Liver (tissue), 9 donors: Measurements from ENCODE around the gene GNRH2. TPM values are rescaled to one million over a fixed set of nuclear protein-coding genes. Genes with fewer than 3 reads are reported as not detected.
"Not testable (repeated sequence)": the region's sequence is repeated elsewhere in the genome, so short reads cannot be mapped to it uniquely, and the experiment has no call there.

Experiments
- DNase-seq: peaks from one replicate; pipeline ENCODE4 v3.0.0-alpha.2; 2017; ENCODE audit warnings: low spot score
- H3K27ac ChIP-seq, 2 donors: one replicate each; pipeline ENCODE4 v1.7.0; 2013; ENCODE audit warnings: inconsistent platforms in 2 of 2, low read length in 2 of 2, control low read depth in 1 of 2, low read depth in 1 of 2, mild to moderate bottlenecking in 1 of 2
- H3K27me3 ChIP-seq, 4 donors: one replicate each; pipeline versions ENCODE4 v1.6.1 to v1.7.0; 2013; ENCODE audit warnings: low read length in 3 of 4, inconsistent platforms in 1 of 4, mild to moderate bottlenecking in 1 of 4, moderate library complexity in 1 of 4; ENCODE audit not compliant: control insufficient read depth in 4 of 4, insufficient read depth in 4 of 4
- H3K36me3 ChIP-seq, 4 donors: one replicate each; pipeline versions ENCODE4 v1.6.1 to v1.7.0; 2013; ENCODE audit warnings: low read length in 3 of 4, mild to moderate bottlenecking in 3 of 4, low read depth in 1 of 4, moderate library complexity in 1 of 4; ENCODE audit not compliant: control insufficient read depth in 4 of 4, insufficient read depth in 3 of 4
- H3K4me1 ChIP-seq, 4 donors: one replicate each; pipeline versions ENCODE4 v1.6.1 to v1.7.0; 2013; ENCODE audit warnings: low read length in 3 of 4, mild to moderate bottlenecking in 3 of 4, moderate library complexity in 1 of 4; ENCODE audit not compliant: control insufficient read depth in 4 of 4, insufficient read depth in 4 of 4
- H3K4me3 ChIP-seq, 3 donors: one replicate each; pipeline versions ENCODE4 v1.6.1 to v1.7.0; 2013; ENCODE audit warnings: low read length in 3 of 3, control low read depth in 1 of 3, low read depth in 1 of 3, mild to moderate bottlenecking in 1 of 3
- H3K9ac ChIP-seq, 2 donors: one replicate each; pipeline ENCODE4 v1.7.0; 2013; ENCODE audit warnings: low read length in 2 of 2, mild to moderate bottlenecking in 2 of 2, moderate library complexity in 2 of 2, control low read depth in 1 of 2, low read depth in 1 of 2
- H3K9me3 ChIP-seq, 4 donors: one replicate each; pipeline versions ENCODE4 v1.6.1 to v1.7.0; 2013; ENCODE audit warnings: low read length in 3 of 4; ENCODE audit not compliant: control insufficient read depth in 4 of 4
- EGR1 ChIP-seq, 2 donors: IDR thresholded peaks; 2 replicates each; pipeline ENCODE4 v1.6.1; 2016 to 2018; ENCODE audit warnings: antibody characterized with exemption in 2 of 2, low read depth in 2 of 2
- FOXA1 ChIP-seq: IDR thresholded peaks from 2 replicates; pipeline ENCODE4 v1.6.1; 2016; ENCODE audit warnings: antibody characterized with exemption
- FOXA2 ChIP-seq: IDR thresholded peaks from 2 replicates; pipeline ENCODE4 v1.6.1; 2016; ENCODE audit warnings: antibody characterized with exemption
- GABPA ChIP-seq, 2 donors: IDR thresholded peaks in 1 of 2; conservative IDR thresholded peaks in 1 of 2; 2 replicates each; pipeline ENCODE4 v1.6.1; 2016; ENCODE audit warnings: antibody characterized with exemption in 2 of 2, mild to moderate bottlenecking in 1 of 2, moderate library complexity in 1 of 2
- HNF4A ChIP-seq, 2 donors: conservative IDR thresholded peaks; 2 replicates each; pipeline ENCODE4 v1.6.1; 2016; ENCODE audit warnings: antibody characterized with exemption in 2 of 2, mild to moderate bottlenecking in 2 of 2
- HNF4G ChIP-seq: IDR thresholded peaks from 2 replicates; pipeline ENCODE4 v1.6.1; 2016; ENCODE audit warnings: antibody characterized with exemption
- NR2F2 ChIP-seq: IDR thresholded peaks from 2 replicates; pipeline ENCODE4 v1.6.1; 2016; ENCODE audit warnings: antibody characterized with exemption
- RAD21 ChIP-seq, 2 donors: IDR thresholded peaks; 2 replicates each; pipeline ENCODE4 v1.6.1; 2016; ENCODE audit warnings: antibody characterized with exemption in 2 of 2, mild to moderate bottlenecking in 2 of 2
- RXRA ChIP-seq, 2 donors: IDR thresholded peaks; 2 replicates each; pipeline ENCODE4 v1.6.1; 2017 to 2018; ENCODE audit warnings: antibody characterized with exemption in 2 of 2, mild to moderate bottlenecking in 1 of 2
- SP1 ChIP-seq: IDR thresholded peaks from 2 replicates; pipeline ENCODE4 v1.6.1; 2018; ENCODE audit warnings: antibody characterized with exemption, mild to moderate bottlenecking
- TAF1 ChIP-seq: conservative IDR thresholded peaks from 2 replicates; pipeline ENCODE4 v1.6.1; 2016; ENCODE audit warnings: antibody characterized with exemption, mild to moderate bottlenecking
- WGBS: extraction: QIAGEN DNeasy Blood & Tissue Kit; methylation state at CpG from one replicate; pipeline ENCODE4 v1.1.7; 2013; 5-methylcytosine and 5-hydroxymethylcytosine counted together
- polyA plus RNA-seq, 2 donors: library from polyadenylated mRNA; stranded (reverse) in 1 of 2; unstranded in 1 of 2; fragments of 200-250 nt in 1 of 2; fragments of >200 nt in 1 of 2; fragmentation: Nextera tagmentation in 1 of 2; extraction: Ambion mirVana in 1 of 2; gene quantifications; one replicate each; pipeline versions ENCODE4 v1.2.1 to v1.2.3, GENCODE V29; 2013 to 2015
- total RNA-seq, 2 donors: library from RNA; depleted of rRNA; stranded (reverse); fragments of >200 nt; gene quantifications; one replicate each; pipeline ENCODE4 v1.2.3, GENCODE V29; 2014
- TF ChIP-seq, protein P1 (sequence below): IDR thresholded peaks from 2 replicates; pipeline ENCODE4 v1.6.1; 2016; ENCODE audit warnings: antibody characterized with exemption
- TF ChIP-seq, protein P2 (sequence below): IDR thresholded peaks from 2 replicates; pipeline ENCODE4 v1.6.1; 2016; ENCODE audit warnings: antibody characterized with exemption, mild to moderate bottlenecking
- TF ChIP-seq, protein P3 (sequence below): IDR thresholded peaks from 2 replicates; pipeline ENCODE4 v1.6.1; 2016; ENCODE audit warnings: antibody characterized with exemption
- TF ChIP-seq, protein P4 (sequence below): IDR thresholded peaks from 2 replicates; pipeline ENCODE4 v1.6.1; 2016; ENCODE audit warnings: antibody characterized with exemption
- TF ChIP-seq, protein P5 (sequence below): fragments of 150-350 bp; IDR thresholded peaks from 2 replicates; pipeline ENCODE4 v1.5.1; 2017; ENCODE audit warnings: improper control_type of control experiment, low read depth, low read length; ENCODE audit not compliant: missing input control
- donor health status: healthy.
- donor health status: healthy.
- donor health status: healthy.
- donor health status: healthy.
- donor health status: healthy.

GNRH2 gene
- total and polyA plus RNA-seq, 4 donors: 0.25 to 0.58 (median 0.44) TPM; not detected in 1

DNA sequence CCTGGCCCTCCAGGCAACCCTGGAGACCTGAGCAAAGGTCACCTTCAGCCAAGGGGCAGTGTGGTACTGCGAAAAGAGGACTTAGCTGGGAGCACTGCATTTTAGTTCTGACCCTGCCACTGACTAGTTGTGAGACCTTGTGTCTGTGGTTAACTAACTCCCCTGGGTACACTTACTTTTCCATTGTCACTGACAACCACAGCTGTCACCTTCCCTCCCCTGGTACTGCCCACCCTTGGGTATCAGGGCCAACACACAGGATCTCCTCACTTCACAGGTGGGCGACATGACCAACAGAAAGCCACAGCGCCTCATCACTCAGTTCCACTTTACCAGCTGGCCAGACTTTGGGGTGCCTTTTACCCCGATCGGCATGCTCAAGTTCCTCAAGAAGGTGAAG, 21.6 kb upstream of the GNRH2 start (continued):
- TF ChIP-seq HNF4A (conservative IDR thresholded peaks at IDR 0.05) (no peak), SP1 (no peak), EGR1 (IDR thresholded peaks at IDR 0.05; ENCODE audit: low read depth in 2 of 2) (no peak), HNF4G (no peak), NR2F2 (no peak)
- TF ChIP-seq, protein P1, sequence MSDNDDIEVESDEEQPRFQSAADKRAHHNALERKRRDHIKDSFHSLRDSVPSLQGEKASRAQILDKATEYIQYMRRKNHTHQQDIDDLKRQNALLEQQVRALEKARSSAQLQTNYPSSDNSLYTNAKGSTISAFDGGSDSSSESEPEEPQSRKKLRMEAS: no peak

GRCh38 chr20:3022559-3023490, 20.6 kb upstream of the GNRH2 start:
- peaks cover 1 to 35% (median 29%) of the 10 kb centered on the region in 4 donors for H3K36me3 ChIP-seq
- H3K27me3 ChIP-seq, H3K9me3 ChIP-seq, H3K27ac ChIP-seq, H3K9ac ChIP-seq, H3K4me1 ChIP-seq, H3K4me3 ChIP-seq, DNase-seq: not testable (repeated sequence)
- 84% methylated on average over 20 of the region's 20 CpGs for WGBS

- Histone ChIP-seq H3K9ac (no peak overlapping the region), H3K27ac (no peak overlapping the region), H3K27me3 (no peaks in the 10 kb centered on the region), H3K4me1 (peaks cover 0 to 10% (median 0%) of the 10 kb centered on the region in 4 donors), H3K4me3 (no peak overlapping the region), H3K9me3 (no peaks in the 10 kb centered on the region), H3K36me3 (peaks cover 0 to 41% (median 27%) of the 10 kb centered on the region in 4 donors)
- WGBS: 85% methylated on average over 2 of the region's 2 CpGs
- no peak for TF ChIP-seq FOXA1
- no peak for TF ChIP-seq HNF4G
- no peak for TF ChIP-seq RAD21 (IDR thresholded peaks at IDR 0.05)
- TF ChIP-seq GABPA (IDR thresholded peaks at IDR 0.05 in 1 of 2, conservative IDR thresholded peaks at IDR 0.05 in 1 of 2): no peak
- TF ChIP-seq, protein P2, sequence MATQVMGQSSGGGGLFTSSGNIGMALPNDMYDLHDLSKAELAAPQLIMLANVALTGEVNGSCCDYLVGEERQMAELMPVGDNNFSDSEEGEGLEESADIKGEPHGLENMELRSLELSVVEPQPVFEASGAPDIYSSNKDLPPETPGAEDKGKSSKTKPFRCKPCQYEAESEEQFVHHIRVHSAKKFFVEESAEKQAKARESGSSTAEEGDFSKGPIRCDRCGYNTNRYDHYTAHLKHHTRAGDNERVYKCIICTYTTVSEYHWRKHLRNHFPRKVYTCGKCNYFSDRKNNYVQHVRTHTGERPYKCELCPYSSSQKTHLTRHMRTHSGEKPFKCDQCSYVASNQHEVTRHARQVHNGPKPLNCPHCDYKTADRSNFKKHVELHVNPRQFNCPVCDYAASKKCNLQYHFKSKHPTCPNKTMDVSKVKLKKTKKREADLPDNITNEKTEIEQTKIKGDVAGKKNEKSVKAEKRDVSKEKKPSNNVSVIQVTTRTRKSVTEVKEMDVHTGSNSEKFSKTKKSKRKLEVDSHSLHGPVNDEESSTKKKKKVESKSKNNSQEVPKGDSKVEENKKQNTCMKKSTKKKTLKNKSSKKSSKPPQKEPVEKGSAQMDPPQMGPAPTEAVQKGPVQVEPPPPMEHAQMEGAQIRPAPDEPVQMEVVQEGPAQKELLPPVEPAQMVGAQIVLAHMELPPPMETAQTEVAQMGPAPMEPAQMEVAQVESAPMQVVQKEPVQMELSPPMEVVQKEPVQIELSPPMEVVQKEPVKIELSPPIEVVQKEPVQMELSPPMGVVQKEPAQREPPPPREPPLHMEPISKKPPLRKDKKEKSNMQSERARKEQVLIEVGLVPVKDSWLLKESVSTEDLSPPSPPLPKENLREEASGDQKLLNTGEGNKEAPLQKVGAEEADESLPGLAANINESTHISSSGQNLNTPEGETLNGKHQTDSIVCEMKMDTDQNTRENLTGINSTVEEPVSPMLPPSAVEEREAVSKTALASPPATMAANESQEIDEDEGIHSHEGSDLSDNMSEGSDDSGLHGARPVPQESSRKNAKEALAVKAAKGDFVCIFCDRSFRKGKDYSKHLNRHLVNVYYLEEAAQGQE: no peak
- TF ChIP-seq EGR1 (IDR thresholded peaks at IDR 0.05; ENCODE audit: low read depth in 2 of 2): no peak
- no peak for TF ChIP-seq SP1
- no peak for TF ChIP-seq RXRA (IDR thresholded peaks at IDR 0.05)
- TF ChIP-seq, protein P3, sequence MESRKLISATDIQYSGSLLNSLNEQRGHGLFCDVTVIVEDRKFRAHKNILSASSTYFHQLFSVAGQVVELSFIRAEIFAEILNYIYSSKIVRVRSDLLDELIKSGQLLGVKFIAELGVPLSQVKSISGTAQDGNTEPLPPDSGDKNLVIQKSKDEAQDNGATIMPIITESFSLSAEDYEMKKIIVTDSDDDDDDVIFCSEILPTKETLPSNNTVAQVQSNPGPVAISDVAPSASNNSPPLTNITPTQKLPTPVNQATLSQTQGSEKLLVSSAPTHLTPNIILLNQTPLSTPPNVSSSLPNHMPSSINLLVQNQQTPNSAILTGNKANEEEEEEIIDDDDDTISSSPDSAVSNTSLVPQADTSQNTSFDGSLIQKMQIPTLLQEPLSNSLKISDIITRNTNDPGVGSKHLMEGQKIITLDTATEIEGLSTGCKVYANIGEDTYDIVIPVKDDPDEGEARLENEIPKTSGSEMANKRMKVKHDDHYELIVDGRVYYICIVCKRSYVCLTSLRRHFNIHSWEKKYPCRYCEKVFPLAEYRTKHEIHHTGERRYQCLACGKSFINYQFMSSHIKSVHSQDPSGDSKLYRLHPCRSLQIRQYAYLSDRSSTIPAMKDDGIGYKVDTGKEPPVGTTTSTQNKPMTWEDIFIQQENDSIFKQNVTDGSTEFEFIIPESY: no peak
- no peak for TF ChIP-seq NR2F2
- TF ChIP-seq FOXA2: no peak
- TF ChIP-seq TAF1: no peak
- no peak for TF ChIP-seq HNF4A (conservative IDR thresholded peaks at IDR 0.05)
- TF ChIP-seq, protein P4, sequence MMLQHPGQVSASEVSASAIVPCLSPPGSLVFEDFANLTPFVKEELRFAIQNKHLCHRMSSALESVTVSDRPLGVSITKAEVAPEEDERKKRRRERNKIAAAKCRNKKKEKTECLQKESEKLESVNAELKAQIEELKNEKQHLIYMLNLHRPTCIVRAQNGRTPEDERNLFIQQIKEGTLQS: no peak
- TF ChIP-seq, protein P5, sequence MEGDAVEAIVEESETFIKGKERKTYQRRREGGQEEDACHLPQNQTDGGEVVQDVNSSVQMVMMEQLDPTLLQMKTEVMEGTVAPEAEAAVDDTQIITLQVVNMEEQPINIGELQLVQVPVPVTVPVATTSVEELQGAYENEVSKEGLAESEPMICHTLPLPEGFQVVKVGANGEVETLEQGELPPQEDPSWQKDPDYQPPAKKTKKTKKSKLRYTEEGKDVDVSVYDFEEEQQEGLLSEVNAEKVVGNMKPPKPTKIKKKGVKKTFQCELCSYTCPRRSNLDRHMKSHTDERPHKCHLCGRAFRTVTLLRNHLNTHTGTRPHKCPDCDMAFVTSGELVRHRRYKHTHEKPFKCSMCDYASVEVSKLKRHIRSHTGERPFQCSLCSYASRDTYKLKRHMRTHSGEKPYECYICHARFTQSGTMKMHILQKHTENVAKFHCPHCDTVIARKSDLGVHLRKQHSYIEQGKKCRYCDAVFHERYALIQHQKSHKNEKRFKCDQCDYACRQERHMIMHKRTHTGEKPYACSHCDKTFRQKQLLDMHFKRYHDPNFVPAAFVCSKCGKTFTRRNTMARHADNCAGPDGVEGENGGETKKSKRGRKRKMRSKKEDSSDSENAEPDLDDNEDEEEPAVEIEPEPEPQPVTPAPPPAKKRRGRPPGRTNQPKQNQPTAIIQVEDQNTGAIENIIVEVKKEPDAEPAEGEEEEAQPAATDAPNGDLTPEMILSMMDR: no peak
- DNase-seq: no peak
Measured at GRCh38 chr20:3027987-3028386, 15.4 kb upstream of the GNRH2 start.
